IPS-NIHi7 (cell line): ENCODE results near the gene UPF3A.
A peak's percentile ranks its signal among the peaks of the same experiment; 100 is the strongest.
"Not testable (repeated sequence)": the region's sequence is repeated elsewhere in the genome, so short reads cannot be mapped to it uniquely, and the experiment has no call there.

Source experiments
- DNase-seq: peaks from one replicate; pipeline ENCODE4 v3.0.0; 2012; ENCODE audit warnings: mixed read lengths; ENCODE audit errors: extremely low spot score

UPF3A gene

GRCh38 chr13:114281351-114282040 is at the start of gene UPF3A:
Gene UPF3A, plus strand, starts transcription at chr13:114281601. Its CDS starts 39 bp downstream, at chr13:114281640.
- peak; percentile 88 for DNase-seq

- DNase-seq: no peak
These were observed 49.5 kb upstream of the UPF3A start for GRCh38 chr13:114231886-114232285.

- no peak for DNase-seq
These were observed 47.1 kb upstream of the UPF3A start for GRCh38 chr13:114234266-114234644.

- peak; percentile 92 for DNase-seq
These were observed 46.6 kb upstream of the UPF3A start, which contains the start of gene CDC16 for GRCh38 chr13:114234645-114235421. Gene CDC16, plus strand, starts transcription at chr13:114234897. Its CDS starts 188 bp downstream, at chr13:114235085.

- DNase-seq: no peak
These were observed 45.7 kb upstream of the UPF3A start for GRCh38 chr13:114235697-114236096.

GRCh38 chr13:114236227-114236626 is 45.2 kb upstream of the UPF3A start:
- no peak for DNase-seq

- no peak for DNase-seq
These were observed 43.8 kb upstream of the UPF3A start for GRCh38 chr13:114237415-114238112.

- no peak for DNase-seq
These were observed 39.5 kb upstream of the UPF3A start for GRCh38 chr13:114241918-114242317.

- no peak for DNase-seq
These were observed 37.4 kb upstream of the UPF3A start for GRCh38 chr13:114243971-114244370.

- DNase-seq: no peak
These were observed 36.8 kb upstream of the UPF3A start for GRCh38 chr13:114244637-114245036.

GRCh38 chr13:114248011-114248410 is 33.4 kb upstream of the UPF3A start:
- DNase-seq: no peak

GRCh38 chr13:114249077-114249476 is 32.3 kb upstream of the UPF3A start:
- DNase-seq: no peak

GRCh38 chr13:114251639-114252440 is 29.6 kb upstream of the UPF3A start:
- DNase-seq: not testable (repeated sequence)

GRCh38 chr13:114256547-114256946 is 24.9 kb upstream of the UPF3A start:
- DNase-seq: no peak

- peak; percentile 26 for DNase-seq
These were observed 24.4 kb upstream of the UPF3A start for GRCh38 chr13:114257014-114257413.

GRCh38 chr13:114258589-114258988 is 22.8 kb upstream of the UPF3A start:
- DNase-seq: no peak

- no peak for DNase-seq
These were observed 22.0 kb upstream of the UPF3A start for GRCh38 chr13:114259374-114259773.

- no peak for DNase-seq
These were observed 21.4 kb upstream of the UPF3A start for GRCh38 chr13:114259974-114260373.

- no peak for DNase-seq
These were observed 20.6 kb upstream of the UPF3A start for GRCh38 chr13:114260814-114261213.

GRCh38 chr13:114261328-114261965 is 20.0 kb upstream of the UPF3A start:
- peak; percentile 22 for DNase-seq

- DNase-seq: no peak
These were observed 17.8 kb upstream of the UPF3A start for GRCh38 chr13:114263578-114263977.
